ENCODE measurements around the gene GPR150. TPM values are rescaled to one million over a fixed set of nuclear protein-coding genes. Genes with fewer than 3 reads are reported as not detected.

Gene GPR150
- total RNA-seq, 1 donor from 2014 or later = 0.14 TPM

DNA sequence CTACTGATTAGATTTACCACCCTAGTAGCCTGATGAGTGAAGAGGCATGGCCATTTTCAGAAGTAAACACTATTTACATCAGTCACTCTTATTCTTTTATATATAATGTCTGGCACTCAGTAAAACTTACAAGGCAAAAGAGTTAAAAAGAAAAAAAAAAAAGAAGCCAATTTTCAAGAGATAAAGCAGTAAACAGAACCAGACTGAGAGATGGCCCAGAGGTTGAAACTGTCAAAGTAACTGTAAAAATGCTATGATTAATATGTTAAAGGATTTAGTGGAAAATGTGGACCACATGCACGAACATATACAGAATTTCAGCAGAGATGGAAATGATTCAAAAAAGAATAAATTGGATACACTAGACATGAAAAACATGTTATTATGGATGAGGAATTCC, 6.4 kb upstream of the GPR150 start:
- no peak for TF ChIP-seq EZH2 (IDR thresholded peaks at IDR 0.05; ENCODE audit: insufficient read depth, low read length)
- TF ChIP-seq, protein P1, sequence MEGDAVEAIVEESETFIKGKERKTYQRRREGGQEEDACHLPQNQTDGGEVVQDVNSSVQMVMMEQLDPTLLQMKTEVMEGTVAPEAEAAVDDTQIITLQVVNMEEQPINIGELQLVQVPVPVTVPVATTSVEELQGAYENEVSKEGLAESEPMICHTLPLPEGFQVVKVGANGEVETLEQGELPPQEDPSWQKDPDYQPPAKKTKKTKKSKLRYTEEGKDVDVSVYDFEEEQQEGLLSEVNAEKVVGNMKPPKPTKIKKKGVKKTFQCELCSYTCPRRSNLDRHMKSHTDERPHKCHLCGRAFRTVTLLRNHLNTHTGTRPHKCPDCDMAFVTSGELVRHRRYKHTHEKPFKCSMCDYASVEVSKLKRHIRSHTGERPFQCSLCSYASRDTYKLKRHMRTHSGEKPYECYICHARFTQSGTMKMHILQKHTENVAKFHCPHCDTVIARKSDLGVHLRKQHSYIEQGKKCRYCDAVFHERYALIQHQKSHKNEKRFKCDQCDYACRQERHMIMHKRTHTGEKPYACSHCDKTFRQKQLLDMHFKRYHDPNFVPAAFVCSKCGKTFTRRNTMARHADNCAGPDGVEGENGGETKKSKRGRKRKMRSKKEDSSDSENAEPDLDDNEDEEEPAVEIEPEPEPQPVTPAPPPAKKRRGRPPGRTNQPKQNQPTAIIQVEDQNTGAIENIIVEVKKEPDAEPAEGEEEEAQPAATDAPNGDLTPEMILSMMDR (IDR thresholded peaks at IDR 0.05; ENCODE audit: insufficient read depth, low read depth, low read length) = no peak
- Histone ChIP-seq H3K36me3 (ENCODE audit: insufficient read depth, low read length) (no peaks in the 10 kb centered on the region), H3K79me2 (ENCODE audit: insufficient read depth, low read length) (no peaks in the 10 kb centered on the region), H2AFZ (ENCODE audit: low read depth, low read length) (no peak overlapping the region), H3K4me1 (ENCODE audit: insufficient read depth, low read length) (no peaks in the 10 kb centered on the region), H3K4me3 (ENCODE audit: insufficient read depth, low read depth, low read length) (no peak overlapping the region), H3K4me2 (ENCODE audit: low read length) (no peak overlapping the region), H3K27ac (ENCODE audit: low read depth, low read length) (no peak overlapping the region), H3K9me3 (ENCODE audit: insufficient read depth, low read depth, low read length) (no peaks in the 10 kb centered on the region), H3K9ac (ENCODE audit: low read length) (no peak overlapping the region), H3K27me3 (ENCODE audit: insufficient read depth, low read length) (no peaks in the 10 kb centered on the region), H4K20me1 (ENCODE audit: insufficient read depth, low read length) (no peaks in the 10 kb centered on the region)
- Mint-ChIP-seq H3K4me1 (ENCODE audit: low read depth, unreplicated experiment) (no peaks in the 10 kb centered on the region), H3K4me3 (ENCODE audit: unreplicated experiment) (no peak overlapping the region), H3K27ac (ENCODE audit: unreplicated experiment) (no peak overlapping the region), H3K36me3 (ENCODE audit: low read depth, unreplicated experiment) (peaks cover 2% of the 10 kb centered on the region), H3K27me3 (ENCODE audit: low read depth, unreplicated experiment) (peaks cover 3% of the 10 kb centered on the region), H3K9me3 (ENCODE audit: unreplicated experiment) (peaks cover 5% of the 10 kb centered on the region)
- FAIRE-seq (no peak), DNase-seq (ENCODE audit: low read depth) (no peak)

DNA sequence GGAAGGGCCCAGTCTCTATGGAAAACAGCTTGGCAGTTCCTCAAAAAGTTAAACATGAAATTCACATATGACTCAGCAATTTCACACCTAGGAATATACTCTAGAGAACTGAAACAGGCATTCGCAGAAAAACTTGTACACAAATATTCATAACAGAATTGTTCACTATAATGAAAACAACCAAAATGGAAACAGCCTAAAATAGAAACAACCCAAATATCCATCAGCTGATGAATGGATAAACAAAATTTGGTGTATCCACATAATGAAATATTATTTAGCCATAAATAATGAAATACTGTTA, 4.8 kb upstream of the GPR150 start:
- H3K4me1 ChIP-seq (ENCODE audit: insufficient read depth, low read length) = peaks cover 10% of the 10 kb centered on the region
- H3K79me2 ChIP-seq (ENCODE audit: insufficient read depth, low read length) = no peaks in the 10 kb centered on the region
- H2AFZ ChIP-seq (ENCODE audit: low read depth, low read length) = no peak overlapping the region
- H3K36me3 ChIP-seq (ENCODE audit: insufficient read depth, low read length) = no peaks in the 10 kb centered on the region
- H3K4me2 ChIP-seq (ENCODE audit: low read length) = no peak overlapping the region
- no peak overlapping the region for H3K4me3 Mint-ChIP-seq (ENCODE audit: unreplicated experiment)
- H4K20me1 ChIP-seq (ENCODE audit: insufficient read depth, low read length) = no peaks in the 10 kb centered on the region
- no peak overlapping the region for H3K27ac Mint-ChIP-seq (ENCODE audit: unreplicated experiment)
- peaks cover 19% of the 10 kb centered on the region for H3K27me3 Mint-ChIP-seq (ENCODE audit: low read depth, unreplicated experiment)
- no peaks in the 10 kb centered on the region for H3K27me3 ChIP-seq (ENCODE audit: insufficient read depth, low read length)
- TF ChIP-seq, protein P1 (IDR thresholded peaks at IDR 0.05; ENCODE audit: insufficient read depth, low read depth, low read length) = no peak
- TF ChIP-seq EZH2 (IDR thresholded peaks at IDR 0.05; ENCODE audit: insufficient read depth, low read length) = no peak
- no peak overlapping the region for H3K27ac ChIP-seq (ENCODE audit: low read depth, low read length)
- no peak overlapping the region for H3K4me3 ChIP-seq (ENCODE audit: insufficient read depth, low read depth, low read length)
- no peaks in the 10 kb centered on the region for H3K9me3 ChIP-seq (ENCODE audit: insufficient read depth, low read depth, low read length)
- DNase-seq (ENCODE audit: low read depth) (no peak), FAIRE-seq (no peak)
- H3K36me3 Mint-ChIP-seq (ENCODE audit: low read depth, unreplicated experiment) = peaks cover 5% of the 10 kb centered on the region
- no peak overlapping the region for H3K9ac ChIP-seq (ENCODE audit: low read length)
- peaks cover 5% of the 10 kb centered on the region for H3K9me3 Mint-ChIP-seq (ENCODE audit: unreplicated experiment)
- no peaks in the 10 kb centered on the region for H3K4me1 Mint-ChIP-seq (ENCODE audit: low read depth, unreplicated experiment)

DNA sequence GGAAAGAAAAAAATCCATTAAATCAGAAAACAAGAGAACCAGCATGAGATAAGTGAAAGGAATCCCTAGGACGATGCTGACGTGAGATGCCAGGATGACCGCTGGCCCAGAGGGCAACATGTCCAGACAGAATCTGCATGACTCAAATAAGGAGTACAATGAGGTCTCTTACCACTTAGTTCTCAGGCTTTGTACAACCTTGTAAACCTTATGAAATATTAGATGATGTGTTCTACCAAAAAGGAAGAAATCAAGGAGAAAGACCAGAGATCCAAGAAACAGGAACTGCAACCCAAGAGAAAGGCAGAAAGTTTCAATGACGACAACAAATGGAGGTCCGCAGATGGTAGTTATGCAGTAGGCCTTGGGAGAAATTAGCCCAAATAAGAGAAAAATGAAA, 2.8 kb upstream of the GPR150 start:
- Histone ChIP-seq H3K9ac (ENCODE audit: low read length) (no peak overlapping the region), H2AFZ (ENCODE audit: low read depth, low read length) (peak overlapping the region; percentile 19), H3K27ac (ENCODE audit: low read depth, low read length) (peak overlapping the region; percentile 45), H3K4me1 (ENCODE audit: insufficient read depth, low read length) (peaks cover 19% of the 10 kb centered on the region), H3K36me3 (ENCODE audit: insufficient read depth, low read length) (no peaks in the 10 kb centered on the region), H3K27me3 (ENCODE audit: insufficient read depth, low read length) (peaks cover 4% of the 10 kb centered on the region), H4K20me1 (ENCODE audit: insufficient read depth, low read length) (no peaks in the 10 kb centered on the region), H3K4me3 (ENCODE audit: insufficient read depth, low read depth, low read length) (no peak overlapping the region), H3K9me3 (ENCODE audit: insufficient read depth, low read depth, low read length) (no peaks in the 10 kb centered on the region), H3K79me2 (ENCODE audit: insufficient read depth, low read length) (no peaks in the 10 kb centered on the region), H3K4me2 (ENCODE audit: low read length) (peak overlapping the region; percentile 9)
- Mint-ChIP-seq H3K27ac (ENCODE audit: unreplicated experiment) (no peak overlapping the region), H3K9me3 (ENCODE audit: unreplicated experiment) (peaks cover 9% of the 10 kb centered on the region), H3K4me3 (ENCODE audit: unreplicated experiment) (no peak overlapping the region), H3K27me3 (ENCODE audit: low read depth, unreplicated experiment) (peaks cover 24% of the 10 kb centered on the region), H3K4me1 (ENCODE audit: low read depth, unreplicated experiment) (peaks cover 4% of the 10 kb centered on the region), H3K36me3 (ENCODE audit: low read depth, unreplicated experiment) (peaks cover 5% of the 10 kb centered on the region)
- peak; percentile 56 for DNase-seq (ENCODE audit: low read depth)
- FAIRE-seq = no peak
- TF ChIP-seq, protein P1 (IDR thresholded peaks at IDR 0.05; ENCODE audit: insufficient read depth, low read depth, low read length) = no peak
- TF ChIP-seq EZH2 (IDR thresholded peaks at IDR 0.05; ENCODE audit: insufficient read depth, low read length) = no peak

Measured in astrocyte (in vitro differentiated cells and primary cell).